H9 (cell line): ENCODE data around the gene SMURF1. TPM values are rescaled to one million over a fixed set of nuclear protein-coding genes. Genes with fewer than 3 reads are reported as not detected.

ENCODE experiments used
- DNase-seq: peaks from one replicate; pipeline ENCODE4 v3.0.0-alpha.2; 2017
- H2AFZ ChIP-seq: one replicate; pipeline ENCODE4 v1.6.1; 2013; ENCODE audit warnings: mild to moderate bottlenecking, low read length, control low read depth, moderate library complexity
- H2AK5ac ChIP-seq: 2 replicates; pipeline ENCODE4 v1.6.1; 2013; ENCODE audit warnings: low read length, control low read depth, mixed read lengths; ENCODE audit not compliant: insufficient read length
- H2BK120ac ChIP-seq: one replicate; pipeline ENCODE4 v1.6.1; 2013; ENCODE audit warnings: low read depth, mild to moderate bottlenecking, low read length, control low read depth, inconsistent platforms; ENCODE audit not compliant: poor library complexity, severe bottlenecking
- H2BK12ac ChIP-seq: 2 replicates; pipeline ENCODE4 v1.6.1; 2013; ENCODE audit warnings: low read length, control low read depth, mixed read lengths, low read depth; ENCODE audit not compliant: insufficient read length
- H2BK15ac ChIP-seq: 2 replicates; pipeline ENCODE4 v1.6.1; 2013; ENCODE audit warnings: low read depth, low read length, control low read depth
- H2BK20ac ChIP-seq: one replicate; pipeline ENCODE4 v1.6.1; 2013; ENCODE audit warnings: low read depth, mild to moderate bottlenecking, low read length, control low read depth, inconsistent platforms; ENCODE audit not compliant: poor library complexity, severe bottlenecking
- H2BK5ac ChIP-seq: 2 replicates; pipeline ENCODE4 v1.6.1; 2013; ENCODE audit warnings: low read length, control low read depth, mixed read lengths; ENCODE audit not compliant: insufficient read length
- H3K14ac ChIP-seq: 2 replicates; pipeline ENCODE4 v1.6.1; 2013; ENCODE audit warnings: low read length, control low read depth; ENCODE audit not compliant: insufficient read depth
- H3K18ac ChIP-seq: 2 replicates; pipeline ENCODE4 v1.6.1; 2013; ENCODE audit warnings: low read depth, mild to moderate bottlenecking, mixed read lengths, low read length, control low read depth; ENCODE audit not compliant: insufficient read length
- H3K23ac ChIP-seq: 2 replicates; pipeline ENCODE4 v1.6.1; 2013; ENCODE audit warnings: low read length, control low read depth, mixed read lengths, low read depth; ENCODE audit not compliant: insufficient read length
- H3K23me2 ChIP-seq: 2 replicates; pipeline ENCODE4 v1.6.1; 2013; ENCODE audit warnings: low read depth, mild to moderate bottlenecking, mixed read lengths, low read length, control low read depth; ENCODE audit not compliant: insufficient read length, poor library complexity, severe bottlenecking
- H3K27ac ChIP-seq: 2 replicates; pipeline ENCODE4 v1.5.1; 2013; ENCODE audit warnings: low read length, control low read depth, mixed read lengths, low read depth; ENCODE audit not compliant: insufficient read length
- H3K27me3 ChIP-seq: 2 replicates; pipeline ENCODE4 v1.6.1; 2013; ENCODE audit warnings: low read length, control low read depth, inconsistent platforms; ENCODE audit not compliant: insufficient read depth
- H3K4ac ChIP-seq: 2 replicates; pipeline ENCODE4 v1.6.1; 2013; ENCODE audit warnings: low read depth, mild to moderate bottlenecking, control low read depth, inconsistent platforms, low read length, moderate library complexity
- H3K4me1 ChIP-seq: 2 replicates; pipeline ENCODE4 v1.6.1; 2013; ENCODE audit warnings: low read length, control low read depth, inconsistent platforms; ENCODE audit not compliant: insufficient read depth
- H3K4me2 ChIP-seq: 2 replicates; pipeline ENCODE4 v1.6.1; 2013; ENCODE audit warnings: low read length, control low read depth, mixed read lengths; ENCODE audit not compliant: insufficient read length, insufficient read depth
- H3K56ac ChIP-seq: 2 replicates; pipeline ENCODE4 v1.6.1; 2013; ENCODE audit warnings: low read depth, mild to moderate bottlenecking, mixed read lengths, low read length, control low read depth; ENCODE audit not compliant: insufficient read length
- H3K79me1 ChIP-seq: 2 replicates; pipeline ENCODE4 v1.6.1; 2013; ENCODE audit warnings: low read depth, mild to moderate bottlenecking, moderate library complexity, low read length, control low read depth, inconsistent platforms; ENCODE audit not compliant: insufficient read depth, poor library complexity, severe bottlenecking
- H3K79me2 ChIP-seq: 2 replicates; pipeline ENCODE4 v1.6.1; 2013; ENCODE audit warnings: low read length, control low read depth, inconsistent platforms; ENCODE audit not compliant: insufficient read depth
- H3K9ac ChIP-seq: 2 replicates; pipeline ENCODE4 v1.6.1; 2013; ENCODE audit warnings: low read length, control low read depth, mixed read lengths; ENCODE audit not compliant: insufficient read length; ENCODE audit errors: extremely low read depth
- H3K9me3 ChIP-seq: one replicate; pipeline ENCODE4 v1.6.1; 2013; ENCODE audit warnings: low read depth, low read length, inconsistent platforms; ENCODE audit not compliant: control insufficient read depth
- H3T11ph ChIP-seq: one replicate; pipeline ENCODE4 v1.6.1; 2013; ENCODE audit warnings: mild to moderate bottlenecking, low read length, control low read depth, inconsistent platforms
- H4K20me1 ChIP-seq: one replicate; pipeline ENCODE4 v1.6.1; 2013; ENCODE audit not compliant: control insufficient read depth, insufficient read length, insufficient read depth
- H4K5ac ChIP-seq: 2 replicates; pipeline ENCODE4 v1.6.1; 2013; ENCODE audit warnings: low read depth, mild to moderate bottlenecking, mixed read lengths, low read length, control low read depth; ENCODE audit not compliant: insufficient read length
- H4K8ac ChIP-seq: replicated peaks from 2 replicates; pipeline ENCODE4 v1.6.1; 2013; ENCODE audit warnings: low read length, control low read depth, mixed read lengths, low read depth; ENCODE audit not compliant: insufficient read length
- H4K91ac ChIP-seq: 2 replicates; pipeline ENCODE4 v1.6.1; 2013; ENCODE audit warnings: low read depth, mild to moderate bottlenecking, moderate library complexity, mixed read lengths, low read length, control low read depth; ENCODE audit not compliant: insufficient read length
- H3K27ac Mint-ChIP-seq, 3 experiments: 2 replicates in 2 of 3; 3 replicates in 1 of 3; pipeline ENCODE4 v1.8.0; 2020 to 2021; ENCODE audit warnings: mixed read lengths in 3 of 3, mild to moderate bottlenecking in 1 of 3, moderate library complexity in 1 of 3
- H3K27me3 Mint-ChIP-seq: 2 replicates; pipeline ENCODE4 v1.8.0; 2021; ENCODE audit warnings: low read depth, mild to moderate bottlenecking, moderate library complexity, mixed read lengths
- H3K36me3 Mint-ChIP-seq, 3 experiments: 2 replicates in 2 of 3; 3 replicates in 1 of 3; pipeline ENCODE4 v1.8.0; 2020 to 2021; ENCODE audit warnings: low read depth in 3 of 3, mixed read lengths in 3 of 3; ENCODE audit not compliant: insufficient read depth in 1 of 3
- H3K4me1 Mint-ChIP-seq, 2 experiments: 2 replicates each; pipeline ENCODE4 v1.8.0; 2020; ENCODE audit warnings: mixed read lengths in 2 of 2
- H3K4me3 Mint-ChIP-seq, 2 experiments: 2 replicates in 1 of 2; 3 replicates in 1 of 2; pipeline ENCODE4 v1.8.0; 2020 to 2021; ENCODE audit warnings: mild to moderate bottlenecking in 2 of 2, mixed read lengths in 2 of 2, moderate library complexity in 1 of 2
- H3K9me3 Mint-ChIP-seq, 2 experiments: 2 replicates in 1 of 2; 3 replicates in 1 of 2; pipeline ENCODE4 v1.8.0; 2020; ENCODE audit warnings: mild to moderate bottlenecking in 2 of 2, mixed read lengths in 2 of 2, moderate library complexity in 1 of 2
- WGBS: extraction: QIAGEN DNeasy Blood & Tissue Kit; methylation state at CpG from one replicate; pipeline ENCODE4 v1.1.7; 2013; ENCODE audit warnings: missing lambda C conversion rate, low lambda C conversion rate, mixed read lengths; ENCODE audit not compliant: insufficient read length; ENCODE audit errors: extremely low coverage; 5-methylcytosine and 5-hydroxymethylcytosine counted together
- total RNA-seq: library from RNA; stranded (reverse); gene quantifications from 2 replicates; pipeline ENCODE4 v1.2.1, GENCODE V29; 2021
- TF ChIP-seq, protein P1 (sequence below): fragments of 200-600 bp; sonication (generic); conservative IDR thresholded peaks from 3 replicates; pipeline ENCODE4 v1.8.0; 2021; ENCODE audit warnings: antibody characterized with exemption, mild to moderate bottlenecking

SMURF1 gene
- total RNA-seq, 1 experiment from 2014 or later, result 29.4 TPM

GRCh38 chr7:99089914-99090629 is 53.8 kb downstream of the SMURF1 start:
- H3K9me3 ChIP-seq, result no peaks in the 10 kb centered on the region
- H3K79me2 ChIP-seq, result peaks cover 11% of the 10 kb centered on the region; the same call in 1 of the 2 replicates
- WGBS, result no CpG with 5 or more reads among the region's 7 CpGs
- H3K27ac Mint-ChIP-seq, result peak overlapping the region in 1 of 3 experiments; percentile 29; a peak in 1 of 7 replicates
- no peak overlapping the region for H2AK5ac ChIP-seq
- H4K20me1 ChIP-seq, result no peaks in the 10 kb centered on the region
- no peak overlapping the region for H3K23ac ChIP-seq
- H2BK120ac ChIP-seq, result no peak overlapping the region
- H3K4me3 Mint-ChIP-seq, result no peak overlapping the region
- no peak overlapping the region for H3K4me2 ChIP-seq
- no peak for DNase-seq
- no peak overlapping the region for H2BK20ac ChIP-seq
- H3K18ac ChIP-seq, result no peak overlapping the region
- no peaks in the 10 kb centered on the region for H3K23me2 ChIP-seq
- no peak overlapping the region for H3K14ac ChIP-seq
- no peak overlapping the region for H3T11ph ChIP-seq
- peaks cover 0 to 5% of the 10 kb centered on the region in 2 experiments; a peak in 1 of 5 replicates for H3K9me3 Mint-ChIP-seq
- H2BK5ac ChIP-seq, result no peak overlapping the region
- H3K79me1 ChIP-seq, result peaks cover 5% of the 10 kb centered on the region
- H3K36me3 Mint-ChIP-seq, result peaks cover 6 to 8% (median 7%) of the 10 kb centered on the region in 3 experiments; a peak in 6 of 7 replicates
- H3K27ac ChIP-seq, result no peak overlapping the region
- peaks cover 2% of the 10 kb centered on the region; the same call in 1 of the 2 replicates for H3K27me3 ChIP-seq
- H2BK12ac ChIP-seq, result no peak overlapping the region
- H2BK15ac ChIP-seq, result no peak overlapping the region
- H4K91ac ChIP-seq, result no peak overlapping the region
- no peak overlapping the region for H4K8ac ChIP-seq
- no peaks in the 10 kb centered on the region; the same call in 1 of the 2 replicates for H3K27me3 Mint-ChIP-seq
- H3K4me1 Mint-ChIP-seq, result peaks cover 11 to 13% of the 10 kb centered on the region in 2 experiments
- no peak overlapping the region for H4K5ac ChIP-seq
- TF ChIP-seq, protein P1, sequence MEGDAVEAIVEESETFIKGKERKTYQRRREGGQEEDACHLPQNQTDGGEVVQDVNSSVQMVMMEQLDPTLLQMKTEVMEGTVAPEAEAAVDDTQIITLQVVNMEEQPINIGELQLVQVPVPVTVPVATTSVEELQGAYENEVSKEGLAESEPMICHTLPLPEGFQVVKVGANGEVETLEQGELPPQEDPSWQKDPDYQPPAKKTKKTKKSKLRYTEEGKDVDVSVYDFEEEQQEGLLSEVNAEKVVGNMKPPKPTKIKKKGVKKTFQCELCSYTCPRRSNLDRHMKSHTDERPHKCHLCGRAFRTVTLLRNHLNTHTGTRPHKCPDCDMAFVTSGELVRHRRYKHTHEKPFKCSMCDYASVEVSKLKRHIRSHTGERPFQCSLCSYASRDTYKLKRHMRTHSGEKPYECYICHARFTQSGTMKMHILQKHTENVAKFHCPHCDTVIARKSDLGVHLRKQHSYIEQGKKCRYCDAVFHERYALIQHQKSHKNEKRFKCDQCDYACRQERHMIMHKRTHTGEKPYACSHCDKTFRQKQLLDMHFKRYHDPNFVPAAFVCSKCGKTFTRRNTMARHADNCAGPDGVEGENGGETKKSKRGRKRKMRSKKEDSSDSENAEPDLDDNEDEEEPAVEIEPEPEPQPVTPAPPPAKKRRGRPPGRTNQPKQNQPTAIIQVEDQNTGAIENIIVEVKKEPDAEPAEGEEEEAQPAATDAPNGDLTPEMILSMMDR, result no peak
- H3K56ac ChIP-seq, result no peak overlapping the region
- no peak overlapping the region for H3K9ac ChIP-seq
- H3K4ac ChIP-seq, result no peak overlapping the region
- no peaks in the 10 kb centered on the region for H3K4me1 ChIP-seq
- no peak overlapping the region for H2AFZ ChIP-seq
